Ureter (tissue), 1 donor: ENCODE measurements around the gene PRXL2B. TPM values are rescaled to one million over a fixed set of nuclear protein-coding genes. Genes with fewer than 3 reads are reported as not detected.

Source experiments
- DNase-seq: peaks from one replicate; pipeline ENCODE4 v3.0.0-alpha.2; 2020; ENCODE audit warnings: low spot score
- total RNA-seq: library from RNA; stranded (reverse); gene quantifications from one replicate; pipeline ENCODE4 v1.2.4, GENCODE V29; 2023
- donor health status: DM: yes; HTN: yes; CAD: no.

The PRXL2B gene
- total RNA-seq, 1 donor from 2014 or later, result 37.1 TPM

- no peak for DNase-seq
These were observed 11.1 kb downstream of the PRXL2B start for GRCh38 chr1:2597441-2598328.

DNA sequence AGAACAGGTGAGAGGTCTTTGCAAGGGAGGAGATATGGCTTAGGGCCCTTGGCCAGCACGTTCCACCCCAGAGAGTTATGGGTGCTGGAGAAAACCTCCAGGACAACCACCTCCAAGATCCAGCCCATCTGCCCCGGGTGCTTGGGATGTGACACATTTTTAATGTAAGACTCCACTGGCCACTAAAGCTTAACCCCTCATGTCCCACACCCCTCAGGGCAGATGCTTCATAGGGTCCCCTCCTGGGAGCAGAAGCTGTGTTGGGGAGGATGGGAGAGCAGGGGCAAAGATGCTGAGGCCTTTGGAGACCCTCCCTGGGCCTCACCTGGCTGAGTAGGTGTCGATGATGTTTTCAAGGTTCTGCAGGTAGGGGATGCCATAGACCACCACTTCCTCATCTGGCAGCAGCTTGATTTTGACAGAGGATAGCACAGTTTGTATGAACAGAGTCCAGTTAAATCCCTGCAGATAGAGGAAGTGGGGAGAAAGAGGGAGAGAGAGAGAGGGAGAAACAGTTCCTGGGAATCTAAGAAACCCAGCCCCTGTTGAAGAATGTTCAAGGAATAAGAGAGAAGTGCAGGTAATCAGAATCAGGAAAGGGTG, 11.9 kb downstream of the PRXL2B start:
- peak; percentile 36 for DNase-seq

- peak; percentile 37 for DNase-seq
These were observed 15.2 kb downstream of the PRXL2B start for GRCh38 chr1:2601721-2602303.

DNA sequence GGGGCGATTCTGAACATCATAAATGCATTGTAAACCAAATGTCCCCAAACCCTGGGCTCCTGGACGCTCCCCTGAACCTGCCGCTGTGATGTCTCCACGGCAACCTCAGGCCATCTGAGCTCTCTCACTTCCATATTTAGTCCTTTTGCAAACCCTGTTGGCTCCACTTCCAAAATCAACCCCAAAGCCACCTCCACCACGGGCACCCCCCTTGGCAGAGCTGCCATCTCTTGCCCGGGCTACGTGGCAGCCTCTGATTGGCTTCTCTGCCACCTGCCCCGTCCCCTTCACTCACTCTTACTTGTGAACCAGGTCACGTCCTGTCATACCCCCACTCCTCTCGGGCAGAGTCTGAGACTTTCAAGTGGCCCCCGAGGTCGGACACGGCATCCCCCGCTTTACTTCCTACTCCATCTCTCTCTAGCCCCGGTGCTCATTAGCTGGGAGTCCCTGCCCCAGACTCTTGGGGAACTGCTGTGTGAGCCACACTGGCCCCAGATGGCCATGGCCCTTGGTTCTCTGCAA, 15.8 kb downstream of the PRXL2B start:
- DNase-seq, result peak; percentile 35

GRCh38 chr1:2602866-2603520, 16.4 kb downstream of the PRXL2B start:
- DNase-seq, result no peak

DNA sequence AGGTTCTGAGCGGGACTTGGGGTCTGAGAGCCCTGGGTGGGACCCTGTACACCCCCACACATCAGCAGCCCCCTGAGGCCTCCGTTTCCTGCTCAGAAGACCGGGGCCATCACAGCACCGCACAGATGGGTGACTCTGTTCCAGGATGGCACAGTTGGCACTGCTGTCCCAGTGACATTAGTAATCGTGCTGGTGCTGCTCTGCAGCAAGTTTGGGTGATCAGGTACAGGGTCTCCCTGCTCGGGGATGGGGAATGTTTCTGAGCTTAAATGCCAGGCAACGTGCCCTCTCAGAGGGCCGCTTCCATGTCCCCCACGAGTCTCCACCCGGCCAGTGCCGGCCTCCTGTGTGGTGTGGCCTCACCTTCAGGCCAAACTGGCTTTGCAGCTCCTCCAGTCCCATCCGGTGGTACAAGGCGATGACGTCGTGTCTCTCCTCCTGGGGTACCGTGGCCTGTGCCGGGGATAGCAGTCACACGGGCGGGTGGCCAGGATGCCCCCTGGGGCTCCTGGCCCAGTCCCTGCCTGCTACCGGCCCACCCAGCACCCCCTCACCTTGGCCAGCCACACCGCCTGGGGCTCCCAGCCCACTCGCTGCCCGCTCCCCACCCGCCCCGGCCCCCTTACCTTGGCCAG, 17.1 kb downstream of the PRXL2B start:
- peak; percentile 43 for DNase-seq

- peak; percentile 32 for DNase-seq
These were observed 17.7 kb downstream of the PRXL2B start for GRCh38 chr1:2604156-2604843.

- peak; percentile 30 for DNase-seq
These were observed 18.4 kb downstream of the PRXL2B start for GRCh38 chr1:2604844-2605508.

GRCh38 chr1:2605509-2606395, 19.2 kb downstream of the PRXL2B start:
- peak; percentile 39 for DNase-seq

DNA sequence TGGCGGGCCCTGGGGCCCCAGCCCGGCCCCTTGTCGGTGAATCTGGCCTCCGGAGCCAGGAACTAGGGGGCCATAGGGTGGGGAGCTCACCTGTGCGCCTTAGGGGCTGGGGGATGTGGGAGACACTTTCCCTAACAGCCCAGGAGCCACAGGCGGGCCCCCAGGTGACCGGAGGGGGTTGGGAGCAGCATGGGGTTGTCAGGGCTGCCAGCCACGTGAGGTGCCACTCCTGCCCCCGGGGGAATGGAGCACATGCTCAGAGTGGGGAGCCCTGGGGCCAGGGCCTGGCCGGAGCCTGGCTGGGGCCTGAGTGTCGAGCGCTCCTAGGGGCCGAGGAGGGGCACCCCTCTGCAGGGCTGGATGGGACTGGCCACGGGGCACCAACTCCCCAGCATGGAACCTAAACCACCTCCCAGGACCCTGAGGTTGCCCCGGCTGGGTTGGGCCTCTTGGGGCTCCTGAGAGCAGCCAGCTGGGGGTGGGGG, 19.9 kb downstream of the PRXL2B start:
- peak; percentile 40 for DNase-seq

GRCh38 chr1:2606881-2607621, 20.5 kb downstream of the PRXL2B start:
- peak; percentile 38 for DNase-seq

- peak; percentile 42 for DNase-seq
These were observed 21.1 kb downstream of the PRXL2B start for GRCh38 chr1:2607641-2608091.

GRCh38 chr1:2609319-2610035, 22.9 kb downstream of the PRXL2B start:
- DNase-seq, result peak; percentile 35

- DNase-seq, result no peak
These were observed 23.7 kb downstream of the PRXL2B start for GRCh38 chr1:2610036-2610959.

DNA sequence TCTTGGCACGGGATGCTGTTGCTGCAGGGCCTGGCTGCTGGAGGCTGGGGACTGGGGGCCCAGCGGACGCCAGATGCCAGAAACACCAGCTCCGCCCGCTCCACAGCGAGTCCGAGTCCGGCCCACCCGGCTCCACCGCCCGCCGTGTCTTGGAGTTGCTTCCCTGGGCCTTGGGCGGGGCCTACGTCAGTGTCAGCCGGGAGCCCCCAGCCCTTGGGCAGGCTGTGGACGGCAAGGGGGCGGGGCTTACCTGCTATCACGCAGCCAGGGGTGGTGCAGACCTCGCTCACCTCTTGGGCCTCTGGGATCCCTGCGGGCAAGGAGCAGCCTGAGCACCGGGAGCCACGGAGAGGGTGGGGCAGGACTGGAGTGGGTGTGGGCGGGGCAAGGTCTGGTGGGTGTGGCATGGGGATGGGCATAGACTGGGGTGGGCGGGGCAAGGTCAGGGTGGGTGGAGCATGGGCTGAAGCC, 24.5 kb downstream of the PRXL2B start:
- no peak for DNase-seq
